Measurements from ENCODE around the gene MOG.

GRCh38 chr6:29666826-29667130, 9.9 kb downstream of the MOG start:
- TF ChIP-seq POLR2A (IDR thresholded peaks at IDR 0.05; ENCODE audit: low read depth, low read length) (no peak), TAF1 (IDR thresholded peaks at IDR 0.05; ENCODE audit: low read depth, low read length) (no peak)
